ENCODE results near the gene PLXDC1. TPM values are rescaled to one million over a fixed set of nuclear protein-coding genes. Genes with fewer than 3 reads are reported as not detected.
"Not testable (repeated sequence)": the region's sequence is repeated elsewhere in the genome, so short reads cannot be mapped to it uniquely, and the experiment has no call there.

Gene PLXDC1
- total RNA-seq, 1 experiment from 2014 or later: 0.13 TPM

GRCh38 chr17:39183045-39183444 is 31.6 kb upstream of the PLXDC1 start:
- no peak for DNase-seq (ENCODE audit: low read depth)

GRCh38 chr17:39181303-39181702 is 29.9 kb upstream of the PLXDC1 start:
- DNase-seq (ENCODE audit: low read depth): no peak

- DNase-seq (ENCODE audit: low read depth): peak; percentile 64
Measured at GRCh38 chr17:39178536-39178935, 27.1 kb upstream of the PLXDC1 start.

- DNase-seq (ENCODE audit: low read depth): no peak
Measured at GRCh38 chr17:39177256-39177655, 25.8 kb upstream of the PLXDC1 start.

GRCh38 chr17:39175695-39176093 is 24.3 kb upstream of the PLXDC1 start:
- no peak for DNase-seq (ENCODE audit: low read depth)

- no peak for DNase-seq (ENCODE audit: low read depth)
Measured at GRCh38 chr17:39174920-39175694, 23.7 kb upstream of the PLXDC1 start.

- DNase-seq (ENCODE audit: low read depth): no peak
Measured at GRCh38 chr17:39173526-39174274, 22.3 kb upstream of the PLXDC1 start.

GRCh38 chr17:39173080-39173479 is 21.6 kb upstream of the PLXDC1 start:
- DNase-seq (ENCODE audit: low read depth): no peak

- DNase-seq (ENCODE audit: low read depth): no peak
Measured at GRCh38 chr17:39171933-39172332, 20.5 kb upstream of the PLXDC1 start.

GRCh38 chr17:39170558-39170957 is 19.1 kb upstream of the PLXDC1 start:
- no peak for DNase-seq (ENCODE audit: low read depth)

GRCh38 chr17:39170109-39170508 is 18.7 kb upstream of the PLXDC1 start:
- no peak for DNase-seq (ENCODE audit: low read depth)

GRCh38 chr17:39169518-39169917 is 18.1 kb upstream of the PLXDC1 start:
- DNase-seq (ENCODE audit: low read depth): no peak

- DNase-seq (ENCODE audit: low read depth): no peak
Measured at GRCh38 chr17:39169101-39169500, 17.7 kb upstream of the PLXDC1 start.

- DNase-seq (ENCODE audit: low read depth): not testable (repeated sequence)
Measured at GRCh38 chr17:39168503-39168902, 17.1 kb upstream of the PLXDC1 start.

- DNase-seq (ENCODE audit: low read depth): no peak
Measured at GRCh38 chr17:39167476-39167875, 16.0 kb upstream of the PLXDC1 start.

GRCh38 chr17:39166437-39167335 is 15.2 kb upstream of the PLXDC1 start:
- DNase-seq (ENCODE audit: low read depth): no peak

- no peak for DNase-seq (ENCODE audit: low read depth)
Measured at GRCh38 chr17:39165841-39166349, 14.5 kb upstream of the PLXDC1 start, which contains the start of gene ARL5C. TSS of gene ARL5C (minus strand) at chr17:39166161. CDS start at chr17:39165760, 401 bp downstream.

GRCh38 chr17:39165178-39165840 is 13.9 kb upstream of the PLXDC1 start:
- no peak for DNase-seq (ENCODE audit: low read depth)

GRCh38 chr17:39164675-39165143 is 13.3 kb upstream of the PLXDC1 start:
- peak; percentile 75 for DNase-seq (ENCODE audit: low read depth)

GRCh38 chr17:39161962-39162361 is 10.5 kb upstream of the PLXDC1 start:
- DNase-seq (ENCODE audit: low read depth): no peak

GRCh38 chr17:39158623-39159022 is 7.2 kb upstream of the PLXDC1 start:
- no peak for DNase-seq (ENCODE audit: low read depth)
